ENCODE data around the gene NFATC2.

DNA sequence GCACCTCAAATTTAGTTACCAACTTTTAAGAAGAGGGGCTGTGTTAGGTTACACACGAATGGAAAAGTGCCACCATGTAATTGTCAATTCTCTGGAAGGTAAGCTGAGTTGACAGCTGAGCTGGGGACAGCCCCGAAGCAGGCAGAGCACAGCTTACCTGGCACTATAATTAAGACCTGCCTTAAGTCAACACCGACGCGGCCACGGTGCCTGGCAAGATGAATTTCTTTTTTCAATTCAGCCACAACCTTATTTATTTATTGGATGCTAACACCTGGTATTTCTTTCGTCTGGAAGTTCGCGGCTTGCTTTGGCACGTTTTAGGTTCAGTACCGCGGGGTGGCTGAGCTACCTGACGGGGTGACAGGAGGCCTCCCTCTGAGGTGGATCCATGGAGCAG is 40.6 kb upstream of the NFATC2 start:
- TF ChIP-seq CTCF (IDR thresholded peaks at IDR 0.05; ENCODE audit: poor library complexity) = no peak
- no peak for TF ChIP-seq EZH2 (IDR thresholded peaks at IDR 0.05; ENCODE audit: borderline replicate concordance)
